Activated CD4-positive, CD25-positive, alpha-beta regulatory T cell treated with anti-CD3 and anti-CD28 coated beads, Interleukin-2, amount 50 U/mL, for 24 hours (primary cell): Measurements from ENCODE around the gene WDR1.

ENCODE experiments used
- ATAC-seq, 2 donors: fragments of 150-1000 bp; cut with Tn5 transposase; one replicate each; pipeline ENCODE4 v1.10.0; 2021; ENCODE audit warnings: mild to moderate bottlenecking in 1 of 2, moderate library complexity in 1 of 2

Gene WDR1

DNA sequence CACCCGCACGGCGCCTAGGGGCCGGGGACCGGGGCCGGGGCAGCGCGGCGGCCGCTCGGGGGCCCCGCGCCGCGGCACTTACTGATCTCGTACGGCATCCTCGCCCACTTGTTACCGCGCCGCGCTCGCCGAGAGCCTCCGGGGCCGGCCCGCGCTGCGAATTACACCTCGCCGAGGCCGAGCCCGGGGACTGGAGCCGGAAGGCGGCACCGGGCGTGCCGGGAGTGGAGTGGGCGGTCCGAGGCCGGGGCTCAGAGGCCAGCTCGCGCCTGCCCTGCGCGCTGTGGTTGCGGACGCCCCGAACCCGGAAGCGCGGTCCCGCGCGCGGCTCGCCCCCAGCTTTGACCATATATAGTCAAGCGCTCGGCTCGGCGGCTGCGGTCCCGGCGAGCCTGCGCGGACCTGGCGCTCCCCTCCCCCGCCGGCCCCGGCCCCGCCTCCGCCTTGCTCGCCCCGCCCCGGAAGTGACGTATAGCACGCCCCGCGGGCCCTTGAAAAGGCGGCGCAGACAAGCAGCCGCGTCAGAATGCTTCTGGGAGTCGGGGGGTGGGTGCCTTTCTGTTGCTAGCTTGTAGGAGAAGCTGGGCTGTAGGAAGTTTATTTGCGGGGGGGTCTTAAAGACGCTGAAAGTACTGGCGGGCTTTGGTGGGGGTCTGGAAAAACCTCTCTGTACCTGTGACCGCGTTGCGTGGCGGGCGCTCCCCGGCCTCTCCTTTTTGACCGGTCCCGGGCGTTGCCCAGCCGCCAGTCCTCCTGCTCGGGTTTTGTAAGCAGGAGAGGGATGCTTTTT lies at the start of gene WDR1:
WDR1 (minus strand) TSS at position 231 of the 790 bp plus-strand sequence; CDS start at position 98, 133 bp downstream.
- peak; percentile 91 to 92 for ATAC-seq

GRCh38 chr4:10164877-10165283 lies 48.3 kb upstream of the WDR1 start:
- no peak for ATAC-seq

- ATAC-seq: no peak
These were observed 46.7 kb upstream of the WDR1 start for GRCh38 chr4:10163296-10163695.

DNA sequence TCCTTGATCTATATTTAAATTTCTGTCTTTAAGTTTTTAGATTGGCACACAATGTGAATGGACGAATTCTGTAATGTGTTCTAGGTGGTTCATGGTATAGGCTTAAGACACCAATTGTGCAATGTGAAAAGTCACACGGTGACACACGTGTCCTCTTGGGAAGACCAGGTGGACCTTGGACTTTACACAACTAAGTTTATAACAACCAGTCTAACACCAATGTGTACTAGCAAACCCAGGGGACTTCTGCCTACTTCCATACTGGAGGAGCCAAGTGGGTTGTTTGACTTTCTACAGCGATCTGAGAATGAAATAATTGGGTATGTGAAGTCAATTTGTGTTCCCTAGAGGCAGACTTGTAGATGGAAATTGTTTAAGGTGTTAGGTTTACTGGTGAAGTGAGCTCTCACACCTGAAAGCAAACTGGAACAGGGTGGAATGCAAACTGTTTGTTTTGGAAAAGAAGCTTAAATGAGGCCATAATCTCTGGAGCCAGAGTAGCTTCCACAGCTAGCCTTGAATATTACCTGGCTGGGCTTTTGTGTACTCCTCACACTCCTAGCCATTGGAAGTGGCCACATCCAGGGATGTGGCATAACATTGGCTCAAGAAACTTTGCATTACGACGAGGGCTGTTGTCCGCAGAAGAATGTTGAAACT lies 45.9 kb upstream of the WDR1 start:
- no peak for ATAC-seq

- peak; percentile 42 to 50 for ATAC-seq
These were observed 45.2 kb upstream of the WDR1 start for GRCh38 chr4:10161840-10162239.

GRCh38 chr4:10161146-10161545 lies 44.5 kb upstream of the WDR1 start:
- no peak for ATAC-seq

- no peak for ATAC-seq
These were observed 43.8 kb upstream of the WDR1 start for GRCh38 chr4:10160281-10160856.

DNA sequence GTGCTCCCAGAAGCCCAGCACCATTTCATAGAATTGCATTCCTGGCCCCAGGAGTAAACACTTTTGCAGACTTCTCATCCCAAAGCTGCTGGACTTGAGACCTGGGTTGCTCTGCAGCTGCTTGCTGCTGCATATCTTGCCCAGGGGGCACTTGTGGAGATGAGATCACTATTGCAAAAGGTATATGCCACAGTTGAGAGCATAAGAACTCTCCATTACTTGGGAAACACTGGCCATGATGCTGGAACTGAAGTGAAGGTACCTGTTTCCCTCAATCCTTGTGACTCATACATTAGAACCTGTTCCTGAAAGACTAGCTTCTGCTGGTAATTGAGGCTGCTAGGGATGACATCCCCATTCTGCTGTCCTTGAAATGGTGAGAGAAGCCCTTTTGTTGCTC lies 43.1 kb upstream of the WDR1 start:
- no peak for ATAC-seq

- ATAC-seq: no peak
These were observed 41.8 kb upstream of the WDR1 start for GRCh38 chr4:10158333-10158942.

DNA sequence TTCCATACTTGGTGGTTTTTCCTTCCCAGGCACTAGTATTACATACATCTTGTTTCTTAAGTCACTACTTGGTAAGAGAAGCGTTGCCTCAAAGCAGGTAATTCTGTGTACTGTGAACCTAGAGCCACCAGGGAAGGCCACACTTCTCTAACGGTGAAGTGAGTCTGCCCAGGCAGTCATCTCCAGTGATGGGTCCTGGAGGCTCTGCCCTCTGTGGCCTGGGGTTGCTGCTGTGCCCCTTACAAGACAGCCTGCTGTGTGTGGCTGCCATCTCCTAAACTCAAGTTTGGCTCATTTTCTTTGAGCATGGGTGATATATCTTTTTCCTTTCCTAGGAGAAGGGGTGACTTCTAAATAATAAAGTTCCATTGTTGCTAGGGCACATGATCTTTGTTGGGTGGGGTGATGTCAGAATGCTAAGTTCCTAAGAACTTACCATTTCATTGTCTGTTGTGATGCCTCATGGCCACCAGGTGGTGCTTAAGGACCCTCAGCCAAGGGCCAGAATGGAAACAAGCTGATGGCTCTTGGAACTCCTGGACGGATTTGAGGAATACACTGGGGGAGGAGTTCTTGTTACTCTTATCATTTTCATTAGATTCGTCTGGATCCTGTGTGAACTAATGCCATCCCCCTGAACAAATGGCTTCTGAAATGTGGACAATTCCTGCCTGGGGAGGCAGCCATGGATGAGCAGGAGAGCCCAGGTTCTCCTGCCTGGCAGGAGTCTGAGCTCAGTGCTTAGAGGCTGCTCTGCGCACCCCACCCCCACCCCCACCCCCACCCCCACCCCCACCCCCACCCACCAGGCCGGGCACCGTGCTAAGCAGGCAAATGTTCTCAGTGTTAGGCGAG lies 41.1 kb upstream of the WDR1 start:
- peak in 1 of 2 donors; percentile 29 for ATAC-seq

DNA sequence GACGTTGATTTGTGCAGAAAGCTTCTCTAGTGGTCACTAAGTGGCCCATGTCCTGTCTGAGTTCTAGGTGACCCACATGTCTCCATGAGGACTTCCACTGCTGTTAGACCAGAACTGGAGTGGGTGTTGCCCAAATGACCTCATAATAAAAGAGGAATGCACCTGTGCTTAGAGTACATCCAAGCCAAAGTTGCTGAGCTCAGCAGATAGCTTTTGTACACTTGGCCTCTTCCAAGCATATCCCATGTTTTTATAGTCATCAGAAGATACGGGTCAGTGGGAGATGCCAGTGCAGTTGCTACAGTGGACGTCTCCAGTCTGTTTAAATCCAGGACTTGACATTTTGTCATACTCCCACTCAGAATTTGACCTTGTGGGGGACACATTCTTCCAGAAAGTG lies 37.6 kb upstream of the WDR1 start:
- no peak for ATAC-seq

- no peak for ATAC-seq
These were observed 36.6 kb upstream of the WDR1 start for GRCh38 chr4:10153161-10153560.

DNA sequence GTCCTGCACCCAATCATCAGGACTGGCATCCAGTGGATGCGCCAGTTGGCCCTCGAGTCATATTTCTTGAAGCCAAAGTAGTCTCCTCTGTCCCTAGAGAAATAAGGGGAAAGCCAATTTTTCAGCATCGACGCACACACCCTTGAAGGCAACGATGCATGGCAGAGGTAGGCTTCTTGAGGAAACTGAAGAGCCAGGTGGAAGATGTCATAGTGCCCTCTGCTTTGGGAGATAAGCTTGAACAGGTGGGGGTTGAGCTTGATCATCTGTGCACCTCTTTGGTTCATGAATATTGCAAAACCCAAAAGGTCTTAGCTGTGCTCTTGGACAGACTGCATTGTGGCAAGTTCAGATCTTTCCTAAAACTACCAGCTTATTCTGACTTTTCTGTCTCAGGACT lies 34.6 kb upstream of the WDR1 start:
- ATAC-seq: no peak

DNA sequence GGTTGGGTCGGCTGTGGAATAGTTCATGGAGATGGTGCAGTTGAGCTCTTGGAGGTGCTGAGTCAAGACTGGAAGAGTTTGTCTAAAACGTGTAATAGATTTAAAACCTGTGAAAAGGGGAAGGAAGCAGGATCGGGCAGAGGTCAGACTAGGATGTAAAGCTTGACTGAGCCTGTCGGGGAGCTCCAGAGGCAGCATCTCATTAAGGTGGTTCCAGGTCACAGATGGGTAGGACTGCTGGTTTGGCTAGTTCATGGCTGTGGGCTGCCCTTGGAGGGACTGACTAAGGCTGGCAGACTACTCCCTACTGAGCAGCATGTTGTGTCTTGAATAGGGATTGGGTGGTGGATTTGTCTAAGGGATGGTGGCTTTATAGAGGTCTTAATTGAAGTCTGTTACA lies 28.4 kb upstream of the WDR1 start:
- no peak for ATAC-seq

GRCh38 chr4:10144479-10144878 lies 27.9 kb upstream of the WDR1 start:
- ATAC-seq: no peak

- ATAC-seq: no peak
These were observed 26.6 kb upstream of the WDR1 start for GRCh38 chr4:10143171-10143570.

DNA sequence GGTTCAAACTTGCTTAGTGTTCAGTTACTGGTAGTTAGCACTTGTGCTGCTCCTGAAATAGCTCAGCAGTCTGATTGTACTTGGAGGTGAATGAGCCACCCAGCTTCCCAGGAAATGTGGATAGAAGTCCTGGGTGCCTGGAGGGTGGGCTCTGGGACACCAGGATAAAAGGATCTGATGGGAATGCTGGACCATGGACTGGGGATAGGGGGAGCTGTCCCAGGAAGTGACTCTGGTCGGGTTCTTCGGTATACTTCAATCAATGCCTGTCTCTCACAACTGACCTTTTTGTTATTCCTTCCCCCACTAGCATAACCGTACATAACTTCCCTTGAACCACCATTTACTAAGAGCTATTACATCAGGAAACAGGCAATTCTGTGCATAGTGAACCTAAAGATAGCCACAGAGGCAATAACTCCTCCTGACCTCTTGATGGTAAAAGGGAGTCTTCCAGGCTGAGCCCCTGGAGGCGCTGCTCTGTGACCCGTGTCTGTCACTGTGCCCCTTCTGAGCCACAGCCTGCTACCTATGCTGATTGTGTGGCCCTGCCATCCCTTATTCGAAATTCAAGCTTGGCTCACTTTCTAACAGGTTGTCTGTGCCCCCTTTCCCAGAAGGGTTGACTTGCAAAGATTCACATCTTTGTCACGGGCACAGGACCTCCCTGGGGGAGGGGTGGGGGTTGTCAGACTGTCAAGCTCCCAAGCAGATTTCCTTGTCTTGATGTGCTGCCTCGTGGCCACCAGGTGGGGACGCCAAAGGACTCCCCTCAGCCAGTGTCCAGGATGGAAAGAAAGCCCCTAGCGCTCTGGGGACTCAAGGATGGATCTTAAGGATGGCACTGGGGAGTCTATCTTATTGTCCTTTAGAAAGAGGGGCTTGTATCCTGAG lies 24.5 kb upstream of the WDR1 start:
- ATAC-seq: no peak

- no peak for ATAC-seq
These were observed 22.9 kb upstream of the WDR1 start for GRCh38 chr4:10139518-10139917.

- ATAC-seq: no peak
These were observed 18.7 kb upstream of the WDR1 start for GRCh38 chr4:10135260-10135659.

GRCh38 chr4:10134141-10134540 lies 17.5 kb upstream of the WDR1 start:
- no peak for ATAC-seq

GRCh38 chr4:10131202-10131601 lies 14.6 kb upstream of the WDR1 start:
- ATAC-seq: no peak
